ENCODE data around the gene PTPRN2.
"Not testable (repeated sequence)": the region's sequence is repeated elsewhere in the genome, so short reads cannot be mapped to it uniquely, and the experiment has no call there.

The PTPRN2 gene

GRCh38 chr7:157789094-157789493 lies 798.5 kb downstream of the PTPRN2 start:
- no peak for DNase-seq

GRCh38 chr7:157788573-157788972 lies 799.0 kb downstream of the PTPRN2 start:
- DNase-seq: no peak

- no peak for DNase-seq
Observed at GRCh38 chr7:157787275-157787701, 800.3 kb downstream of the PTPRN2 start.

- no peak for DNase-seq
Observed at GRCh38 chr7:157786375-157787274, 801.0 kb downstream of the PTPRN2 start.

GRCh38 chr7:157785486-157786186 lies 802.0 kb downstream of the PTPRN2 start:
- no peak for DNase-seq

GRCh38 chr7:157784979-157785441 lies 802.6 kb downstream of the PTPRN2 start:
- no peak for DNase-seq

GRCh38 chr7:157784041-157784835 lies 803.4 kb downstream of the PTPRN2 start:
- no peak for DNase-seq

- no peak for DNase-seq
Observed at GRCh38 chr7:157782041-157782440, 805.6 kb downstream of the PTPRN2 start.

- DNase-seq: no peak
Observed at GRCh38 chr7:157780721-157781120, 806.9 kb downstream of the PTPRN2 start.

- DNase-seq: no peak
Observed at GRCh38 chr7:157780312-157780711, 807.3 kb downstream of the PTPRN2 start.

- DNase-seq: no peak
Observed at GRCh38 chr7:157779206-157779605, 808.4 kb downstream of the PTPRN2 start.

- not testable (repeated sequence) for DNase-seq
Observed at GRCh38 chr7:157777194-157777762, 810.3 kb downstream of the PTPRN2 start.

- DNase-seq: no peak
Observed at GRCh38 chr7:157775560-157776332, 811.9 kb downstream of the PTPRN2 start.

- no peak for DNase-seq
Observed at GRCh38 chr7:157775021-157775559, 812.5 kb downstream of the PTPRN2 start.

GRCh38 chr7:157774495-157774894 lies 813.1 kb downstream of the PTPRN2 start:
- DNase-seq: no peak

- DNase-seq: no peak
Observed at GRCh38 chr7:157773361-157773760, 814.3 kb downstream of the PTPRN2 start.

- no peak for DNase-seq
Observed at GRCh38 chr7:157772486-157773130, 815.0 kb downstream of the PTPRN2 start.

GRCh38 chr7:157771689-157772088 lies 815.9 kb downstream of the PTPRN2 start:
- no peak for DNase-seq

- no peak for DNase-seq
Observed at GRCh38 chr7:157770716-157771320, 816.8 kb downstream of the PTPRN2 start.

- DNase-seq: no peak
Observed at GRCh38 chr7:157769526-157770215, 818.0 kb downstream of the PTPRN2 start.
